Naive thymus-derived CD8-positive, alpha-beta T cell (primary cell): ENCODE measurements around the gene CCDC85A. TPM values are rescaled to one million over a fixed set of nuclear protein-coding genes. Genes with fewer than 3 reads are reported as not detected.

Source experiments
- ATAC-seq, 2 donors: fragments of 150-1000 bp; cut with Tn5 transposase in 1 of 2; sonication (Bioruptor Pico), chemical (Tn5 transposase) in 1 of 2; 1 replicate in 1 of 2; 2 replicates in 1 of 2; pipeline ENCODE4 v1.10.0; 2021; ENCODE audit warnings: mild to moderate bottlenecking in 2 of 2, moderate library complexity in 2 of 2
- POLR2A ChIA-PET: fragments of 350-600 bp; sonication (Branson Sonifier 250); formaldehyde crosslinking; loops from one replicate; lab custom pipeline; 2021; ENCODE audit warnings: antibody characterized with exemption; lab: Charles Lee
- DNase-seq, 10 donors: peaks; one replicate each; pipeline versions ENCODE4 v3.0.0 to v3.0.0-alpha.2; 2020 to 2022
- H3K27ac Mint-ChIP-seq, 10 donors: one replicate each; pipeline ENCODE4 v1.8.0; 2020 to 2022; ENCODE audit warnings: mild to moderate bottlenecking in 10 of 10, mixed read lengths in 10 of 10, moderate library complexity in 4 of 10, inconsistent platforms in 1 of 10
- H3K27me3 Mint-ChIP-seq, 5 donors: one replicate each; pipeline ENCODE4 v1.8.0; 2021 to 2022; ENCODE audit warnings: mixed read lengths in 5 of 5
- H3K36me3 Mint-ChIP-seq, 3 donors: one replicate each; pipeline ENCODE4 v1.8.0; 2020 to 2022; ENCODE audit warnings: mixed read lengths in 3 of 3, mild to moderate bottlenecking in 2 of 3, inconsistent platforms in 1 of 3
- H3K4me1 Mint-ChIP-seq, 4 donors: one replicate each; pipeline ENCODE4 v1.8.0; 2021 to 2022; ENCODE audit warnings: mixed read lengths in 4 of 4
- H3K4me3 Mint-ChIP-seq, 10 donors: one replicate each; pipeline ENCODE4 v1.8.0; 2020 to 2022; ENCODE audit warnings: mild to moderate bottlenecking in 10 of 10, mixed read lengths in 10 of 10, moderate library complexity in 6 of 10, inconsistent platforms in 1 of 10
- H3K9me3 Mint-ChIP-seq, 9 donors: one replicate each; pipeline ENCODE4 v1.8.0; 2020 to 2022; ENCODE audit warnings: mixed read lengths in 9 of 9, mild to moderate bottlenecking in 3 of 9, inconsistent platforms in 1 of 9, moderate library complexity in 1 of 9
- polyA plus RNA-seq, 3 donors: library from polyadenylated mRNA; unstranded; fragments of 300-500 nt; fragmentation: Illumina TruSeq; gene quantifications; one replicate each; pipeline ENCODE4 v1.2.3, GENCODE V29; 2021
- total RNA-seq, 8 experiments: library from RNA in 2 of 8; stranded (reverse) in 2 of 8; gene quantifications; one replicate each; pipeline ENCODE4 v1.2.3 and lab custom pipeline; 2021 to 2026

Gene CCDC85A
- total and polyA plus RNA-seq, 5 experiments from 2014 or later: not detected

GRCh38 chr2:56326346-56326741 lies 142.6 kb downstream of the CCDC85A start:
- Mint-ChIP-seq H3K9me3 (peaks cover 0 to 11% (median 5%) of the 10 kb centered on the region in 9 donors), H3K4me1 (no peaks in the 10 kb centered on the region), H3K4me3 (no peak overlapping the region), H3K27ac (no peak overlapping the region), H3K27me3 (no peaks in the 10 kb centered on the region), H3K36me3 (no peaks in the 10 kb centered on the region)
- POLR2A ChIA-PET: no interaction called here
- DNase-seq: no peak
- ATAC-seq: no peak

- no peaks in the 10 kb centered on the region for H3K36me3 Mint-ChIP-seq
- no peaks in the 10 kb centered on the region for H3K4me1 Mint-ChIP-seq
- no peaks in the 10 kb centered on the region for H3K27me3 Mint-ChIP-seq
- H3K27ac Mint-ChIP-seq: no peak overlapping the region
- POLR2A ChIA-PET: no interaction called here
- peaks cover 0 to 11% (median 3%) of the 10 kb centered on the region in 9 donors for H3K9me3 Mint-ChIP-seq
- no peak overlapping the region for H3K4me3 Mint-ChIP-seq
- ATAC-seq (no peak), DNase-seq (no peak)
Observed at GRCh38 chr2:56331810-56332209, 148.0 kb downstream of the CCDC85A start.

- H3K9me3 Mint-ChIP-seq: peaks cover 0 to 5% (median 3%) of the 10 kb centered on the region in 9 donors
- no peak overlapping the region for H3K27ac Mint-ChIP-seq
- H3K4me1 Mint-ChIP-seq: no peaks in the 10 kb centered on the region
- no peak for DNase-seq
- ATAC-seq: no peak
- H3K27me3 Mint-ChIP-seq: no peaks in the 10 kb centered on the region
- POLR2A ChIA-PET: no interaction called here
- peaks cover 0 to 2% (median 0%) of the 10 kb centered on the region in 3 donors for H3K36me3 Mint-ChIP-seq
- H3K4me3 Mint-ChIP-seq: no peak overlapping the region
Observed at GRCh38 chr2:56333812-56334485, 150.2 kb downstream of the CCDC85A start.

GRCh38 chr2:56334622-56335021 lies 150.8 kb downstream of the CCDC85A start:
- POLR2A ChIA-PET: no interaction called here
- no peak overlapping the region for H3K27ac Mint-ChIP-seq
- H3K36me3 Mint-ChIP-seq: peaks cover 0 to 2% (median 0%) of the 10 kb centered on the region in 3 donors
- DNase-seq (no peak), ATAC-seq (no peak)
- H3K4me3 Mint-ChIP-seq: no peak overlapping the region
- H3K4me1 Mint-ChIP-seq: no peaks in the 10 kb centered on the region
- H3K9me3 Mint-ChIP-seq: peaks cover 0 to 5% (median 0%) of the 10 kb centered on the region in 9 donors
- H3K27me3 Mint-ChIP-seq: no peaks in the 10 kb centered on the region

GRCh38 chr2:56335101-56335500 lies 151.3 kb downstream of the CCDC85A start:
- H3K4me3 Mint-ChIP-seq: no peak overlapping the region
- H3K27me3 Mint-ChIP-seq: no peaks in the 10 kb centered on the region

GRCh38 chr2:56337342-56337741 lies 153.6 kb downstream of the CCDC85A start:
- Mint-ChIP-seq H3K36me3 (peaks cover 0 to 2% (median 0%) of the 10 kb centered on the region in 3 donors), H3K4me1 (no peaks in the 10 kb centered on the region), H3K27ac (peak overlapping the region in 1 of 10 donors; percentile 81), H3K4me3 (no peak overlapping the region), H3K27me3 (no peaks in the 10 kb centered on the region), H3K9me3 (peaks cover 0 to 5% (median 2%) of the 10 kb centered on the region in 9 donors)
- POLR2A ChIA-PET: no interaction called here
- ATAC-seq (no peak), DNase-seq (no peak)

More at GRCh38 chr2:56335101-56335500, 151.3 kb downstream of the CCDC85A start:
- H3K27ac Mint-ChIP-seq: no peak overlapping the region
- DNase-seq (no peak), ATAC-seq (no peak)
- H3K36me3 Mint-ChIP-seq: peaks cover 0 to 2% (median 0%) of the 10 kb centered on the region in 3 donors
- H3K9me3 Mint-ChIP-seq: peaks cover 0 to 5% (median 0%) of the 10 kb centered on the region in 9 donors
- no peaks in the 10 kb centered on the region for H3K4me1 Mint-ChIP-seq
- POLR2A ChIA-PET: no interaction called here

- Mint-ChIP-seq H3K36me3 (peaks cover 0 to 2% (median 0%) of the 10 kb centered on the region in 3 donors), H3K9me3 (peaks cover 0 to 5% (median 2%) of the 10 kb centered on the region in 9 donors), H3K4me3 (no peak overlapping the region), H3K27me3 (no peaks in the 10 kb centered on the region), H3K27ac (no peak overlapping the region), H3K4me1 (no peaks in the 10 kb centered on the region)
- ATAC-seq (no peak), DNase-seq (no peak)
- POLR2A ChIA-PET: no interaction called here
Observed at GRCh38 chr2:56338232-56338631, 154.4 kb downstream of the CCDC85A start.

- H3K36me3 Mint-ChIP-seq: no peaks in the 10 kb centered on the region
- H3K27me3 Mint-ChIP-seq: peaks cover 0 to 1% (median 0%) of the 10 kb centered on the region in 5 donors
- POLR2A ChIA-PET: no interaction called here
Observed at GRCh38 chr2:56344771-56345170, 161.0 kb downstream of the CCDC85A start.

GRCh38 chr2:56347881-56348280 lies 164.1 kb downstream of the CCDC85A start:
- Mint-ChIP-seq H3K4me3 (no peak overlapping the region), H3K27me3 (peaks cover 0 to 1% (median 0%) of the 10 kb centered on the region in 5 donors), H3K36me3 (no peaks in the 10 kb centered on the region), H3K27ac (no peak overlapping the region), H3K9me3 (peaks cover 0 to 3% (median 0%) of the 10 kb centered on the region in 9 donors), H3K4me1 (no peaks in the 10 kb centered on the region)
- ATAC-seq: no peak
- DNase-seq: no peak
- POLR2A ChIA-PET: no interaction called here

More at GRCh38 chr2:56344771-56345170, 161.0 kb downstream of the CCDC85A start:
- H3K4me3 Mint-ChIP-seq: no peak overlapping the region
- H3K4me1 Mint-ChIP-seq: no peaks in the 10 kb centered on the region
- no peak overlapping the region for H3K27ac Mint-ChIP-seq
- ATAC-seq (no peak), DNase-seq (no peak)
- H3K9me3 Mint-ChIP-seq: peaks cover 0 to 5% (median 0%) of the 10 kb centered on the region in 9 donors

- POLR2A ChIA-PET: no interaction called here
- Mint-ChIP-seq H3K4me3 (no peak overlapping the region), H3K36me3 (no peaks in the 10 kb centered on the region), H3K27ac (no peak overlapping the region), H3K27me3 (peaks cover 0 to 1% (median 0%) of the 10 kb centered on the region in 5 donors), H3K9me3 (peaks cover 0 to 3% (median 0%) of the 10 kb centered on the region in 9 donors), H3K4me1 (no peaks in the 10 kb centered on the region)
- ATAC-seq (no peak), DNase-seq (no peak)
Observed at GRCh38 chr2:56348392-56349210, 164.8 kb downstream of the CCDC85A start.

GRCh38 chr2:56357655-56358295 lies 174.0 kb downstream of the CCDC85A start:
- POLR2A ChIA-PET: no interaction called here
- ATAC-seq (no peak), DNase-seq (no peak)
- Mint-ChIP-seq H3K4me3 (no peak overlapping the region), H3K4me1 (no peaks in the 10 kb centered on the region), H3K9me3 (peaks cover 0 to 14% (median 4%) of the 10 kb centered on the region in 9 donors), H3K27me3 (no peaks in the 10 kb centered on the region), H3K27ac (no peak overlapping the region), H3K36me3 (no peaks in the 10 kb centered on the region)

GRCh38 chr2:56361844-56362243 lies 178.1 kb downstream of the CCDC85A start:
- H3K27ac Mint-ChIP-seq: no peak overlapping the region
- ATAC-seq (no peak), DNase-seq (no peak)
- POLR2A ChIA-PET: no interaction called here
- no peaks in the 10 kb centered on the region for H3K36me3 Mint-ChIP-seq
- H3K4me3 Mint-ChIP-seq: no peak overlapping the region
- H3K4me1 Mint-ChIP-seq: no peaks in the 10 kb centered on the region
- H3K9me3 Mint-ChIP-seq: peaks cover 0 to 14% (median 4%) of the 10 kb centered on the region in 9 donors
- H3K27me3 Mint-ChIP-seq: no peaks in the 10 kb centered on the region

GRCh38 chr2:56364902-56365301 lies 181.1 kb downstream of the CCDC85A start:
- peaks cover 0 to 14% (median 0%) of the 10 kb centered on the region in 9 donors for H3K9me3 Mint-ChIP-seq
- no peaks in the 10 kb centered on the region for H3K36me3 Mint-ChIP-seq
- no peaks in the 10 kb centered on the region for H3K27me3 Mint-ChIP-seq
- H3K4me3 Mint-ChIP-seq: no peak overlapping the region
- POLR2A ChIA-PET: no interaction called here
- ATAC-seq (no peak), DNase-seq (no peak)
- no peak overlapping the region for H3K27ac Mint-ChIP-seq
- no peaks in the 10 kb centered on the region for H3K4me1 Mint-ChIP-seq
